Keratinocyte (primary cell): Measurements from ENCODE around the gene EPHB6. TPM values are rescaled to one million over a fixed set of nuclear protein-coding genes. Genes with fewer than 3 reads are reported as not detected.

Source experiments
- DNase-seq: peaks from one replicate; pipeline ENCODE4 v3.0.0-alpha.2; 2011; ENCODE audit warnings: low read depth, missing footprints, low spot score
- FAIRE-seq: peaks from 2 replicates; lab custom pipeline; 2011; peaks lifted over from hg19 to GRCh38; lab: Jason Lieb, UNC
- H2AFZ ChIP-seq: 2 replicates; pipeline ENCODE4 v1.6.0; 2012; ENCODE audit warnings: low read length, control low read depth, inconsistent platforms; ENCODE audit not compliant: control insufficient read depth
- H3K27ac ChIP-seq: 2 replicates; pipeline ENCODE4 v1.5.1; 2011; ENCODE audit warnings: low read length; ENCODE audit not compliant: control insufficient read depth, insufficient read depth
- H3K27me3 ChIP-seq: 3 replicates; pipeline ENCODE4 v1.6.0; 2011; ENCODE audit warnings: low read length; ENCODE audit not compliant: control insufficient read depth, insufficient read depth; ENCODE audit errors: extremely low read depth
- H3K36me3 ChIP-seq, 2 experiments: 2 replicates in 1 of 2; 3 replicates in 1 of 2; pipeline ENCODE4 v1.5.1; 2011; ENCODE audit warnings: low read length in 2 of 2, mild to moderate bottlenecking in 1 of 2; ENCODE audit not compliant: control insufficient read depth in 2 of 2, insufficient read depth in 2 of 2; ENCODE audit errors: extremely low read depth in 1 of 2
- H3K4me1 ChIP-seq: 3 replicates; pipeline ENCODE4 v1.5.1; 2011; ENCODE audit warnings: low read length; ENCODE audit not compliant: control insufficient read depth, insufficient read depth; ENCODE audit errors: extremely low read depth
- H3K4me2 ChIP-seq: 3 replicates; pipeline ENCODE4 v1.6.0; 2011; ENCODE audit warnings: low read depth, low read length; ENCODE audit not compliant: control insufficient read depth, insufficient read depth; ENCODE audit errors: extremely low read depth
- H3K4me3 ChIP-seq, 3 experiments: fragments of 200-600 bp in 1 of 3; sonication (generic) in 1 of 3; 2 replicates in 2 of 3; 3 replicates in 1 of 3; pipeline ENCODE4 v1.5.1; 2011 to 2016; ENCODE audit warnings: low read length in 3 of 3, mild to moderate bottlenecking in 3 of 3, control low read depth in 2 of 3, inconsistent platforms in 1 of 3, low read depth in 1 of 3, mixed read lengths in 1 of 3, mixed run types in 1 of 3, moderate library complexity in 1 of 3; ENCODE audit not compliant: control insufficient read depth in 2 of 3, insufficient read depth in 2 of 3; ENCODE audit errors: extremely low read depth in 1 of 3
- H3K79me2 ChIP-seq: 2 replicates; pipeline ENCODE4 v1.6.0; 2012; ENCODE audit warnings: low read length; ENCODE audit not compliant: control insufficient read depth, insufficient read depth
- H3K9ac ChIP-seq: 3 replicates; pipeline ENCODE4 v1.6.0; 2011; ENCODE audit warnings: low read length; ENCODE audit not compliant: control insufficient read depth, insufficient read depth; ENCODE audit errors: extremely low read depth
- H3K9me1 ChIP-seq: 3 replicates; pipeline ENCODE4 v1.6.0; 2011; ENCODE audit warnings: low read length; ENCODE audit not compliant: control insufficient read depth, insufficient read depth; ENCODE audit errors: extremely low read depth
- H3K9me3 ChIP-seq: 2 replicates; pipeline ENCODE4 v1.5.1; 2012; ENCODE audit warnings: low read depth, low read length; ENCODE audit not compliant: control insufficient read depth
- H4K20me1 ChIP-seq: 3 replicates; pipeline ENCODE4 v1.6.0; 2011; ENCODE audit warnings: low read length; ENCODE audit not compliant: control insufficient read depth, insufficient read depth; ENCODE audit errors: extremely low read depth
- CTCF ChIP-seq, 3 experiments: IDR thresholded peaks in 1 of 3; conservative IDR thresholded peaks in 1 of 3; optimal IDR thresholded peaks in 1 of 3; 2 replicates in 2 of 3; 3 replicates in 1 of 3; pipeline versions ENCODE3 to v1.5.1; 2011; ENCODE audit warnings: low read length in 3 of 3, mild to moderate bottlenecking in 3 of 3, moderate library complexity in 2 of 3, control low read depth in 1 of 3, inconsistent platforms in 1 of 3; ENCODE audit not compliant: insufficient read depth in 2 of 3; ENCODE audit errors: extremely low read depth in 1 of 3
- EZH2 ChIP-seq: IDR thresholded peaks from one replicate; pipeline ENCODE4 v1.6.1; 2012; ENCODE audit warnings: inconsistent platforms, mild to moderate bottlenecking, low read length, moderate library complexity
- dilution Hi-C: fragments of 300-500 bp; cut with MboI; formaldehyde crosslinking; loops from one replicate; pipeline ENCODE4 v1.7.0; 2020; ENCODE audit warnings: low sequenced_read_pairs; ENCODE audit not compliant: extremely low pct_ligation_motif_present
- polyA plus RNA-seq, 5 experiments: library from polyadenylated mRNA; depleted of rRNA in 3 of 5; stranded (reverse) in 3 of 5; stranded (forward) in 1 of 5; unstranded in 1 of 5; fragments of >200 nt; gene quantifications; 1 replicate in 1 of 5; 2 replicates in 3 of 5; 3 replicates in 1 of 5; pipeline versions ENCODE4 v1.2.1 to v1.2.3, GENCODE V29; 2011 to 2012; ENCODE audit warnings: missing spikeins in 2 of 5, low read depth in 1 of 5, low replicate concordance in 1 of 5

EPHB6 gene
- polyA plus RNA-seq, 1 donor (not counting 4 experiments of a cell fraction or from before 2014, with no cell fraction given), result 1.9 TPM

- FAIRE-seq, result no peak
- dilution Hi-C loops, result no loop called here
Measured at GRCh38 chr7:142889816-142890215, 34.9 kb downstream of the EPHB6 start.

GRCh38 chr7:142890874-142891485 is 36.1 kb downstream of the EPHB6 start:
- Histone ChIP-seq H3K79me2 (no peaks in the 10 kb centered on the region), H3K27ac (no peak overlapping the region), H2AFZ (no peak overlapping the region), H3K4me1 (peaks cover 11% of the 10 kb centered on the region), H4K20me1 (no peaks in the 10 kb centered on the region), H3K4me2 (no peak overlapping the region), H3K27me3 (peaks cover 5% of the 10 kb centered on the region), H3K9me1 (no peaks in the 10 kb centered on the region), H3K9me3 (no peaks in the 10 kb centered on the region), H3K4me3 (no peak overlapping the region), H3K36me3 (no peaks in the 10 kb centered on the region), H3K9ac (no peak overlapping the region)
- TF ChIP-seq CTCF (optimal IDR thresholded peaks at IDR 0.05 in 1 of 3, IDR thresholded peaks at IDR 0.05 in 1 of 3, conservative IDR thresholded peaks at IDR 0.05 in 1 of 3; ENCODE audit: extremely low read depth in 1 of 3, insufficient read depth in 2 of 3, low read length in 3 of 3) (no peak), EZH2 (no peak)
- FAIRE-seq (no peak), DNase-seq (no peak)
- dilution Hi-C loops, result no loop called here

More at GRCh38 chr7:142889816-142890215, 34.9 kb downstream of the EPHB6 start:
- no peak for TF ChIP-seq CTCF (optimal IDR thresholded peaks at IDR 0.05 in 1 of 3, IDR thresholded peaks at IDR 0.05 in 1 of 3, conservative IDR thresholded peaks at IDR 0.05 in 1 of 3; ENCODE audit: extremely low read depth in 1 of 3, insufficient read depth in 2 of 3, low read length in 3 of 3)
- no peak for TF ChIP-seq EZH2
- Histone ChIP-seq H3K79me2 (no peaks in the 10 kb centered on the region), H4K20me1 (no peaks in the 10 kb centered on the region), H3K9ac (no peak overlapping the region), H3K4me1 (peaks cover 11% of the 10 kb centered on the region), H3K4me2 (no peak overlapping the region), H3K27ac (no peak overlapping the region), H3K27me3 (peaks cover 5% of the 10 kb centered on the region), H3K36me3 (no peaks in the 10 kb centered on the region), H3K4me3 (no peak overlapping the region), H3K9me3 (no peaks in the 10 kb centered on the region), H2AFZ (no peak overlapping the region), H3K9me1 (no peaks in the 10 kb centered on the region)
- DNase-seq, result no peak
